ENCODE measurements around the gene TBC1D2.

TBC1D2 gene

GRCh38 chr9:98248737-98249474, 6.5 kb downstream of the TBC1D2 start:
- H3K9ac ChIP-seq (ENCODE audit: low read length) = no peak overlapping the region
- H3K36me3 ChIP-seq (ENCODE audit: insufficient read depth, low read length) = no peaks in the 10 kb centered on the region
- no peak for TF ChIP-seq EZH2 (IDR thresholded peaks at IDR 0.05; ENCODE audit: borderline replicate concordance, low read length)
- TF ChIP-seq, protein P1, sequence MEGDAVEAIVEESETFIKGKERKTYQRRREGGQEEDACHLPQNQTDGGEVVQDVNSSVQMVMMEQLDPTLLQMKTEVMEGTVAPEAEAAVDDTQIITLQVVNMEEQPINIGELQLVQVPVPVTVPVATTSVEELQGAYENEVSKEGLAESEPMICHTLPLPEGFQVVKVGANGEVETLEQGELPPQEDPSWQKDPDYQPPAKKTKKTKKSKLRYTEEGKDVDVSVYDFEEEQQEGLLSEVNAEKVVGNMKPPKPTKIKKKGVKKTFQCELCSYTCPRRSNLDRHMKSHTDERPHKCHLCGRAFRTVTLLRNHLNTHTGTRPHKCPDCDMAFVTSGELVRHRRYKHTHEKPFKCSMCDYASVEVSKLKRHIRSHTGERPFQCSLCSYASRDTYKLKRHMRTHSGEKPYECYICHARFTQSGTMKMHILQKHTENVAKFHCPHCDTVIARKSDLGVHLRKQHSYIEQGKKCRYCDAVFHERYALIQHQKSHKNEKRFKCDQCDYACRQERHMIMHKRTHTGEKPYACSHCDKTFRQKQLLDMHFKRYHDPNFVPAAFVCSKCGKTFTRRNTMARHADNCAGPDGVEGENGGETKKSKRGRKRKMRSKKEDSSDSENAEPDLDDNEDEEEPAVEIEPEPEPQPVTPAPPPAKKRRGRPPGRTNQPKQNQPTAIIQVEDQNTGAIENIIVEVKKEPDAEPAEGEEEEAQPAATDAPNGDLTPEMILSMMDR (IDR thresholded peaks at IDR 0.05; ENCODE audit: low read length) = no peak
- H3K27ac ChIP-seq (ENCODE audit: low read depth, low read length, poor library complexity, severe bottlenecking) = no peak overlapping the region
- H3K9me2 ChIP-seq (ENCODE audit: low read depth, low read length) = no peaks in the 10 kb centered on the region
- H3K79me2 ChIP-seq (ENCODE audit: insufficient read depth, low read length) = no peaks in the 10 kb centered on the region
- no peak overlapping the region for H3K4me2 ChIP-seq (ENCODE audit: low read length)
- no peak overlapping the region for H2AFZ ChIP-seq (ENCODE audit: low read length)
- H3K4me1 ChIP-seq (ENCODE audit: insufficient read depth, low read length, severe bottlenecking) = peaks cover 3% of the 10 kb centered on the region
- no peaks in the 10 kb centered on the region for H3K27me3 ChIP-seq (ENCODE audit: insufficient read depth, low read length)
- no peaks in the 10 kb centered on the region for H4K20me1 ChIP-seq (ENCODE audit: insufficient read depth, low read length)
- no peaks in the 10 kb centered on the region for H3F3A ChIP-seq (ENCODE audit: insufficient read depth, low read length)
- H3K4me3 ChIP-seq (ENCODE audit: low read depth, low read length, poor library complexity, severe bottlenecking) = no peak overlapping the region
- no peaks in the 10 kb centered on the region for H3K9me3 ChIP-seq (ENCODE audit: low read length)

DNA sequence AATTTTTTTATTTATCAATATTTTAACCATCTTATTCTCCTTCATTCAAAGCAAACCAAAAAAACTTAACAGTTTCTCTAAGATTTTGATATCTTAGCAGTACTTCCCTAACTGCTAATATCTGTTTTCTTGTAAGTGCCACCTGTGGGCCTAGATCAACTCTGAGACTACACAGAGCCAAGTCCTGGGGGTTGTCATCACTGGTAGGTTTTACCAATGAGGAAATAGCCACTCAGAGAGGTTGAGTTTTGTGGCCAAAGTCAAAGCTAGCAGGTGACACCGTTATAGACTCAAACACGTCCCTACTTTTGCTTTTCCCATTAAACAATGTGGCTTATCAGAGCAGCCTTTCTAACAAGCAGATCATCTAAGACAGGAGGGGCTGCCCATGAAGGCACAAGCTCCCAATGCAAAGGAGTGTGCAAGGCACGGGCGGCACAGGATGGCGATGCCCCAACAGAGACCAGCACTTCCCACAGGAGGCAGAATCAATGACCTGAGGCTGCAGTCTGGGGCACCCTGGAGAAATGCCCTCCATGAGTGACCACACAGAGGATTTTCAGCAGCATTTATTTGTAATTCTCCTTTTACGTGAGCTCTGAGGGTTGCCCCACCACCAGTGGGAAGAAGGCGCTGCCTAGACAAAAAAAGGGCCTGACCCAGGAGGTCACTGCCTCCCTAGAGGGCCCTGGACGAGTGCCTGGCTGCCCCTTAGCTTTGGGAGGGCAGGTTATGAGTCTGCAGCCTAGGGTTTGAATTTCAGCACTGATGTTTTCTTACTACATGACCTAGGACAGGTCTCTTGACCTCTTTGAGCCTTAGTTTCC, 7.4 kb downstream of the TBC1D2 start:
- Histone ChIP-seq H3K9me2 (ENCODE audit: low read depth, low read length) (no peaks in the 10 kb centered on the region), H3F3A (ENCODE audit: insufficient read depth, low read length) (no peaks in the 10 kb centered on the region), H4K20me1 (ENCODE audit: insufficient read depth, low read length) (no peaks in the 10 kb centered on the region), H3K79me2 (ENCODE audit: insufficient read depth, low read length) (no peaks in the 10 kb centered on the region), H3K9ac (ENCODE audit: low read length) (no peak overlapping the region), H3K36me3 (ENCODE audit: insufficient read depth, low read length) (no peaks in the 10 kb centered on the region), H3K4me3 (ENCODE audit: low read depth, low read length, poor library complexity, severe bottlenecking) (no peak overlapping the region), H3K9me3 (ENCODE audit: low read length) (no peaks in the 10 kb centered on the region), H3K27me3 (ENCODE audit: insufficient read depth, low read length) (no peaks in the 10 kb centered on the region), H3K4me1 (ENCODE audit: insufficient read depth, low read length, severe bottlenecking) (no peaks in the 10 kb centered on the region), H3K27ac (ENCODE audit: low read depth, low read length, poor library complexity, severe bottlenecking) (no peak overlapping the region), H2AFZ (ENCODE audit: low read length) (no peak overlapping the region), H3K4me2 (ENCODE audit: low read length) (no peak overlapping the region)
- TF ChIP-seq, protein P1 (IDR thresholded peaks at IDR 0.05; ENCODE audit: low read length) = no peak
- TF ChIP-seq EZH2 (IDR thresholded peaks at IDR 0.05; ENCODE audit: borderline replicate concordance, low read length) = no peak

DNA sequence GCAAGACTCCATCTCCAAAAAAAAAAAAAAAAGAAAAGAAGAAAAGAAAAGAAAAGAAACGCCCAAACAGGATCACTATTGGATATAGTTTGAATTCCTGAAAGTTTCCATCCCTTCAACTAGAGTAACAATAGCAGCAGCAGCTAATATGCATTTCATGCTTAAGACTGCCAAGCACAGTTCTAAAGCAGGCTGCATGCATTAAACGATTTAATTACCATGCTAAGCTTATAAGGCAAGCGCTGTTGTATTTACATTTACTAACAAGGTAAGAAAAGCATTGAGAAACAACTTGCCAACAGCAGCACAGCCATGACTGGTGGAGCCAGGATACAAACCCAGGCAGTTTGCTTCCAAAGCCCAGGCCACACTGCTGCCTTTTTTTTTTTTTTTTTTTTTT, 13.0 kb downstream of the TBC1D2 start:
- Histone ChIP-seq H3K4me3 (ENCODE audit: low read depth, low read length, poor library complexity, severe bottlenecking) (no peak overlapping the region), H4K20me1 (ENCODE audit: insufficient read depth, low read length) (no peaks in the 10 kb centered on the region), H3K4me2 (ENCODE audit: low read length) (no peak overlapping the region), H3K9me2 (ENCODE audit: low read depth, low read length) (no peaks in the 10 kb centered on the region), H3K9me3 (ENCODE audit: low read length) (no peaks in the 10 kb centered on the region), H3K27ac (ENCODE audit: low read depth, low read length, poor library complexity, severe bottlenecking) (no peak overlapping the region), H2AFZ (ENCODE audit: low read length) (no peak overlapping the region), H3K4me1 (ENCODE audit: insufficient read depth, low read length, severe bottlenecking) (no peaks in the 10 kb centered on the region), H3K27me3 (ENCODE audit: insufficient read depth, low read length) (no peaks in the 10 kb centered on the region), H3K36me3 (ENCODE audit: insufficient read depth, low read length) (no peaks in the 10 kb centered on the region), H3K79me2 (ENCODE audit: insufficient read depth, low read length) (no peaks in the 10 kb centered on the region), H3K9ac (ENCODE audit: low read length) (no peak overlapping the region), H3F3A (ENCODE audit: insufficient read depth, low read length) (no peaks in the 10 kb centered on the region)
- TF ChIP-seq, protein P1 (IDR thresholded peaks at IDR 0.05; ENCODE audit: low read length) = no peak
- no peak for TF ChIP-seq EZH2 (IDR thresholded peaks at IDR 0.05; ENCODE audit: borderline replicate concordance, low read length)
